ENCODE measurements around the gene CBX4.

Gene CBX4

DNA sequence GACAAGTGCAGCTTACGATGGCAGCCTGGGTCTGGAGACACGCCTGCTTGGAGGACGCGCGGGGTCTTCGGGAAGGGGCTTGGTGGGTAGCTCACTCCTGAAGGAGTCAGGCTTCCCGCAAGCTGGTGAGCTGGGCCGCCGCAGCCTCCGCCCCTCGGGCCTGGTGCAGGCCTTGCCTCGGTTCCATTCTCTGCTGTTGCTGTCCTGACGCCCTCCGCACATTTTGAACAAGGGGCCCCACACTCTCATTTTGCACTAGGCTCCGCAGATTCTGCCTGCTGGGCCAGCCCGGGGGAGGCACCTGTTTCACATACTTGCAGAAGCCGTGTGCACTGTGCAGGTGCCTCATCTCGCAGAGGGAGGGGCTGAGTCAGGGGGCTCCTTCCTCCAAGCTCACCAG, 31.9 kb upstream of the CBX4 start:
- Histone ChIP-seq H3K9me3 (ENCODE audit: control insufficient read depth, insufficient read depth, low read length) (no peaks in the 10 kb centered on the region), H3K36me3 (ENCODE audit: control insufficient read depth, insufficient read depth, low read length) (no peaks in the 10 kb centered on the region), H3K4me3 (ENCODE audit: low read length) (no peak overlapping the region), H3K27ac (ENCODE audit: low read length) (no peak overlapping the region), H3K4me1 (ENCODE audit: control insufficient read depth, insufficient read depth, low read length) (0 out of 2 replicates have a peak, but pooled peaks cover 4% of the 10 kb centered on the region), H3K27me3 (ENCODE audit: control insufficient read depth, insufficient read depth, low read length) (no peaks in the 10 kb centered on the region)
- DNase-seq (ENCODE audit: low read depth, low spot score): no peak
- no CpG with 5 or more reads among the region's 18 CpGs for WGBS (ENCODE audit: insufficient coverage, insufficient read length)

DNA sequence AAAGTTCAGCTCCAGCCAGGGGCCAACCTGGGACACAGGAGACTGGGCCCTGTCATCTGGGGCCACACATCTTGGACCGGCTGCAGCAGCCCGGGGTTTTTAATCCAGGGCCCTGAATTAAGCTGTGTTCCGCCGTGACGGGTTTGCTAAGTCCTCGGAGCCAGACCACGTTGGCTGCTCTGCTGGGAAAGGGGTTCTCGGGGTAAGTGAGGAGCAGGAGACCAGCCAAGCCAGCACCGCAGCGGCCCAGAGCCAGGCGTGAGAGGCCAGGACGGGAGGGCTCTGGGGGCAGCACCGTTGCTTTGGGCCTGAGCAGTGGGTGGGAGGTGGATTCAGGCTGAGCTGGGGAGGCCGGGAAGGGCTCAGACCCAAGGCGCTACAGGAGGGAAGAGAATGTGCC, 31.3 kb upstream of the CBX4 start:
- Histone ChIP-seq H3K36me3 (ENCODE audit: control insufficient read depth, insufficient read depth, low read length) (no peaks in the 10 kb centered on the region), H3K4me3 (ENCODE audit: low read length) (no peak overlapping the region), H3K27me3 (ENCODE audit: control insufficient read depth, insufficient read depth, low read length) (no peaks in the 10 kb centered on the region), H3K27ac (ENCODE audit: low read length) (no peak overlapping the region), H3K9me3 (ENCODE audit: control insufficient read depth, insufficient read depth, low read length) (no peaks in the 10 kb centered on the region), H3K4me1 (ENCODE audit: control insufficient read depth, insufficient read depth, low read length) (0 out of 2 replicates have a peak, but pooled peaks cover 4% of the 10 kb centered on the region)
- WGBS (ENCODE audit: insufficient coverage, insufficient read length): no CpG with 5 or more reads among the region's 15 CpGs
- no peak for DNase-seq (ENCODE audit: low read depth, low spot score)

- H3K4me3 ChIP-seq (ENCODE audit: low read length): no peak overlapping the region
- no CpG with 5 or more reads among the region's 11 CpGs for WGBS (ENCODE audit: insufficient coverage, insufficient read length)
These were observed 27.7 kb upstream of the CBX4 start for GRCh38 chr17:79866791-79867518.

DNA sequence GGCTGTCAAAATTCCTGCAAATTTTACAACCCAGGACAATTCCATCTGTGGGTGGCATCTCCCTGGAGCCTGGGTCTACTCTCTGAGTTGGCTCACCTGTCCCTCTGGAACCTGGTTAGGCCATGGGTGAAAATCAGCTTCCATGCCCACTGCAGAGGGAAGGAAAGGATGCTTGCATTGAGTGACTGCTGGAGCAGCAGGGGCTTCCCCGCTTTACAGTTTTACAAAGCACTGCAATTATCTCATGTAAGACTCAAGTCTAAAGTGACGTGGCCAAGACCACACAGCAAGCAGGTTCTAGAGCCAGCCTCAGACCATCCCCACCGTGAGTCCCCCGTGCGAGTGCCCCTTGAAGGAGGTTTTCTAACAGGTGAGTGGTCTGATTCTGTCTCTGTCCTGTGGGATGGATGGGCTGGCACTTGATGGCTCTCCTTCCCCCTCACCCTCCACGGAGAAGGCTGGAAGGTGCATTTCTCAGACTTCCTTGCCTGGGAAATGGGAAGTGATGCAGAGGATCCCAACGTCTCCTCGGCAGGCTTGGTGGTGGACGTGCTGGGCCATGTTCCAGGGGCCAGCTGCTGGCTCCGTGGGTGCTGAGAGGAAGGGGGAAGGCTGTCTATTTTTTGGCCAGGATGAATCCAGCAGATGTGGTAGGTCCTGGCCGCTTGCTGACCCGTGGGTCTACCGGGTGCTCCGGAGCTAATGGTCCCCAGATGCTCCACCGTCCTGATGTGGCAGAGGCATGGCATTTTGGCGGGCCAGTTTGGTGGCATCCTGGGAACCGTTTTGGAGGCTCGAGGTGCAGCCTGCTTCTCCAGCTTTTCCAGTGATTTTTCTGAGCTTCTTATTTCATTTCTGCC, 26.3 kb upstream of the CBX4 start:
- no peak overlapping the region for H3K4me3 ChIP-seq (ENCODE audit: low read length)
- no peaks in the 10 kb centered on the region for H3K36me3 ChIP-seq (ENCODE audit: control insufficient read depth, insufficient read depth, low read length)
- no CpG with 5 or more reads among the region's 18 CpGs for WGBS (ENCODE audit: insufficient coverage, insufficient read length)
- no peak overlapping the region for H3K27ac ChIP-seq (ENCODE audit: low read length)
- H3K27me3 ChIP-seq (ENCODE audit: control insufficient read depth, insufficient read depth, low read length): no peaks in the 10 kb centered on the region
- H3K4me1 ChIP-seq (ENCODE audit: control insufficient read depth, insufficient read depth, low read length): 0 out of 2 replicates have a peak, but pooled peaks cover 4% of the 10 kb centered on the region
- DNase-seq (ENCODE audit: low read depth, low spot score): no peak
- no peaks in the 10 kb centered on the region for H3K9me3 ChIP-seq (ENCODE audit: control insufficient read depth, insufficient read depth, low read length)

More at GRCh38 chr17:79866791-79867518, 27.7 kb upstream of the CBX4 start:
- Histone ChIP-seq H3K4me1 (ENCODE audit: control insufficient read depth, insufficient read depth, low read length) (0 out of 2 replicates have a peak, but pooled peaks cover 4% of the 10 kb centered on the region), H3K9me3 (ENCODE audit: control insufficient read depth, insufficient read depth, low read length) (no peaks in the 10 kb centered on the region), H3K27me3 (ENCODE audit: control insufficient read depth, insufficient read depth, low read length) (no peaks in the 10 kb centered on the region), H3K36me3 (ENCODE audit: control insufficient read depth, insufficient read depth, low read length) (no peaks in the 10 kb centered on the region), H3K27ac (ENCODE audit: low read length) (no peak overlapping the region)
- no peak for DNase-seq (ENCODE audit: low read depth, low spot score)

GRCh38 chr17:79864617-79865250, 25.5 kb upstream of the CBX4 start:
- H3K9me3 ChIP-seq (ENCODE audit: control insufficient read depth, insufficient read depth, low read length): no peaks in the 10 kb centered on the region
- DNase-seq (ENCODE audit: low read depth, low spot score): no peak
- WGBS (ENCODE audit: insufficient coverage, insufficient read length): no CpG with 5 or more reads among the region's 20 CpGs
- no peaks in the 10 kb centered on the region for H3K27me3 ChIP-seq (ENCODE audit: control insufficient read depth, insufficient read depth, low read length)
- H3K4me1 ChIP-seq (ENCODE audit: control insufficient read depth, insufficient read depth, low read length): peaks cover 4% of the 10 kb centered on the region; the same call in 1 of the 2 replicates
- H3K27ac ChIP-seq (ENCODE audit: low read length): no peak overlapping the region
- no peak overlapping the region for H3K4me3 ChIP-seq (ENCODE audit: low read length)
- no peaks in the 10 kb centered on the region for H3K36me3 ChIP-seq (ENCODE audit: control insufficient read depth, insufficient read depth, low read length)

DNA sequence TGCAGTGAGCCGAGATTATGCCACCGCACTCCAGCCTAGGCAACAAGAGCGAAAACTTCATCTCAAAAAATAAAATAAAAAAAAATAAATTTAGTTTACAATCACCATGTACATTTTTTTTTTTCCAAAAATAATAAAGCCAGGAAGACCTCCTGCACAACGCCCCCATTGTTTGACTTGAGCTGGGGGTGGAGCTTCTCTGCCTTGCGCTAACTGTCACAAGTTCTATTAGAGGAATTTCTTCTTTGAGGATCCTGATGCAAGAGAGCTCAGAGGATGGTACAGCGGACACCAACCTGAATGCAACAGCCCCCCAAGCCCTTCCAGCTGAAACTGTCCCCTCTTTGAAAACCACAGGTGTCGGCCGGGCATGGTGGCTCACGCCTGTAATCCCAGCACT, 24.9 kb upstream of the CBX4 start:
- no peak for DNase-seq (ENCODE audit: low read depth, low spot score)
- Histone ChIP-seq H3K27me3 (ENCODE audit: control insufficient read depth, insufficient read depth, low read length) (no peaks in the 10 kb centered on the region), H3K4me3 (ENCODE audit: low read length) (no peak overlapping the region), H3K9me3 (ENCODE audit: control insufficient read depth, insufficient read depth, low read length) (no peaks in the 10 kb centered on the region), H3K27ac (ENCODE audit: low read length) (no peak overlapping the region), H3K4me1 (ENCODE audit: control insufficient read depth, insufficient read depth, low read length) (peaks cover 4% of the 10 kb centered on the region; the same call in 1 of the 2 replicates), H3K36me3 (ENCODE audit: control insufficient read depth, insufficient read depth, low read length) (no peaks in the 10 kb centered on the region)
- WGBS (ENCODE audit: insufficient coverage, insufficient read length): no CpG with 5 or more reads among the region's 9 CpGs

DNA sequence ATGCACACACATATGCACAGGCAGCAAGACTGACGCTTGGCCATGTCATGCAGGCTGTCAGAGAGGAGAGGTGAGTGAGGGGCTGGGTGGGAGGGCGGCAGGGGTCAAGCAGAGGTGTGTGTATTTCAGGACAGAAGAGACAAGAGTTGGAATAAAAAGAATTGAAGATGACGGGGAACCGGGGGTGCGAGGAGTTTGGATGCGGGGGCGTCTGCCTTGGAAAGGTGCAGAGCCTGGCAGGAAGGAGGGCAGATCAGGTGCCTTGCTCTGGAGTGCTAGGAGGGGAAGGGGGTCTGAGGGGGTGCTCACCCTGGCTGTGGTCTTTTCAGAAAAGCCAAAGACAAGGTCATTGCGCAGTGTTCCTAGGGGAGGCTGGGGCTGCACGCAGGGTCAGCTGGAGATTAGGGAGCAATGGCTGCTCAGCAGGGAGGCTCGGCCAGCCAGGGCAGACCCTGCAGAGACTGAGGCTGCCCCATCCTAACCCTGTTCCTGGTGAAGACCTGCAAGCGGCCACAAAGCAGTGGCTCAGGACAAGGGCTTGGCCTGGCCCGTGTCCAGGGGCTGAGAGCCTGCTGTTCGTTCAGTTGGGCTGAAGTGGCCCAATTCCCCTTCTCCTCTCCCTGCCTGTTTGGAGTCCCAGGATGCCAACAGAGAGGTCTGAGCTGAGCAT, 23.7 kb upstream of the CBX4 start:
- no peaks in the 10 kb centered on the region for H3K9me3 ChIP-seq (ENCODE audit: control insufficient read depth, insufficient read depth, low read length)
- 100% methylated on average over 5 of the region's 13 CpGs for WGBS (ENCODE audit: insufficient coverage, insufficient read length)
- no peaks in the 10 kb centered on the region; the same call in 1 of the 2 replicates for H3K4me1 ChIP-seq (ENCODE audit: control insufficient read depth, insufficient read depth, low read length)
- no peaks in the 10 kb centered on the region for H3K27me3 ChIP-seq (ENCODE audit: control insufficient read depth, insufficient read depth, low read length)
- no peak overlapping the region for H3K27ac ChIP-seq (ENCODE audit: low read length)
- no peaks in the 10 kb centered on the region for H3K36me3 ChIP-seq (ENCODE audit: control insufficient read depth, insufficient read depth, low read length)
- DNase-seq (ENCODE audit: low read depth, low spot score): no peak
- H3K4me3 ChIP-seq (ENCODE audit: low read length): no peak overlapping the region

- no peaks in the 10 kb centered on the region; the same call in 1 of the 2 replicates for H3K4me1 ChIP-seq (ENCODE audit: control insufficient read depth, insufficient read depth, low read length)
- no peaks in the 10 kb centered on the region for H3K36me3 ChIP-seq (ENCODE audit: control insufficient read depth, insufficient read depth, low read length)
- no peak for DNase-seq (ENCODE audit: low read depth, low spot score)
- no peaks in the 10 kb centered on the region for H3K27me3 ChIP-seq (ENCODE audit: control insufficient read depth, insufficient read depth, low read length)
- H3K9me3 ChIP-seq (ENCODE audit: control insufficient read depth, insufficient read depth, low read length): no peaks in the 10 kb centered on the region
- no peak overlapping the region for H3K4me3 ChIP-seq (ENCODE audit: low read length)
- no peak overlapping the region for H3K27ac ChIP-seq (ENCODE audit: low read length)
- WGBS (ENCODE audit: insufficient coverage, insufficient read length): no CpG with 5 or more reads among the region's 5 CpGs
These were observed 23.0 kb upstream of the CBX4 start for GRCh38 chr17:79862238-79862637.

- no CpG with 5 or more reads among the region's 26 CpGs for WGBS (ENCODE audit: insufficient coverage, insufficient read length)
These were observed 22.4 kb upstream of the CBX4 start for GRCh38 chr17:79861413-79862216.

More at GRCh38 chr17:79861413-79862216, 22.4 kb upstream of the CBX4 start:
- no peaks in the 10 kb centered on the region for H3K9me3 ChIP-seq (ENCODE audit: control insufficient read depth, insufficient read depth, low read length)
- no peak overlapping the region for H3K27ac ChIP-seq (ENCODE audit: low read length)
- H3K4me1 ChIP-seq (ENCODE audit: control insufficient read depth, insufficient read depth, low read length): no peaks in the 10 kb centered on the region; the same call in 1 of the 2 replicates
- DNase-seq (ENCODE audit: low read depth, low spot score): no peak
- no peak overlapping the region for H3K4me3 ChIP-seq (ENCODE audit: low read length)
- no peaks in the 10 kb centered on the region for H3K36me3 ChIP-seq (ENCODE audit: control insufficient read depth, insufficient read depth, low read length)
- no peaks in the 10 kb centered on the region for H3K27me3 ChIP-seq (ENCODE audit: control insufficient read depth, insufficient read depth, low read length)

Measured in iPS DF 6.9 (cell line).